ENCODE measurements around the gene MUC22.
"Not testable (repeated sequence)": the region's sequence is repeated elsewhere in the genome, so short reads cannot be mapped to it uniquely, and the experiment has no call there.

Gene MUC22

DNA sequence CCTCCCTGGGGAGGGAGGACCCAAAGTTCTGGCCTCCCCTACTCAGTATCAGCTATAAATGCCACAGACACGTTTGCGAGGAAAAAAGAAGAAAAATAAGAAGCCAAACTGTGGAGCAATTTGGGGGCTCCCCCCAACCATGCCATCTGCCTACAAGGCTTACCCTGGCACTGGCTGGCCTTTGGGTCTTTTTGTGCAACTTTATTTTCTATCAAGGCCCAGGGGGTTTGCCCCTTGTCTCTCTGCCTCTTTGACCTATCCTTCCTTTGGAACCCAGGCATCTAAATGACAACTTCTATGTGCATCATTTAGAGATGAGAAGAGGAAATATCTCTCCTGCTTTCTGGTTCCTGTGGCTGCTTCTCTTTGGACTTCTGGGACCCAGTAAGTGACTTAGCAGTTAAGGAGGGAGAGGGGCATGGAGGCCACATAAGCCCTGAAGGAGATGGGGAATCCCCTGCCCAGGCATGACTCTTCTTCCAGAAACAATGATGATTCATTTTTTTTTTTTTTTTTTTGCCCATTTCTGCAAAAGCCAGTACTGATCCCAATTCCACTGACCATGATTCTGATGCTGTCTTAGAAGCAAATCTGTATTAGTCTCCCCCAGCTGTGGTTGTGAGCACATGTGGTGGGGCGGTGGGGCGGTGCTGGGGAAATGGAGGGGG, at the start of gene MUC22:
MUC22 (plus strand) TSS at position 82 of the 668 bp plus-strand sequence; CDS start at position 315, 233 bp downstream.
- TF ChIP-seq, protein P1, sequence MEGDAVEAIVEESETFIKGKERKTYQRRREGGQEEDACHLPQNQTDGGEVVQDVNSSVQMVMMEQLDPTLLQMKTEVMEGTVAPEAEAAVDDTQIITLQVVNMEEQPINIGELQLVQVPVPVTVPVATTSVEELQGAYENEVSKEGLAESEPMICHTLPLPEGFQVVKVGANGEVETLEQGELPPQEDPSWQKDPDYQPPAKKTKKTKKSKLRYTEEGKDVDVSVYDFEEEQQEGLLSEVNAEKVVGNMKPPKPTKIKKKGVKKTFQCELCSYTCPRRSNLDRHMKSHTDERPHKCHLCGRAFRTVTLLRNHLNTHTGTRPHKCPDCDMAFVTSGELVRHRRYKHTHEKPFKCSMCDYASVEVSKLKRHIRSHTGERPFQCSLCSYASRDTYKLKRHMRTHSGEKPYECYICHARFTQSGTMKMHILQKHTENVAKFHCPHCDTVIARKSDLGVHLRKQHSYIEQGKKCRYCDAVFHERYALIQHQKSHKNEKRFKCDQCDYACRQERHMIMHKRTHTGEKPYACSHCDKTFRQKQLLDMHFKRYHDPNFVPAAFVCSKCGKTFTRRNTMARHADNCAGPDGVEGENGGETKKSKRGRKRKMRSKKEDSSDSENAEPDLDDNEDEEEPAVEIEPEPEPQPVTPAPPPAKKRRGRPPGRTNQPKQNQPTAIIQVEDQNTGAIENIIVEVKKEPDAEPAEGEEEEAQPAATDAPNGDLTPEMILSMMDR (IDR thresholded peaks at IDR 0.05; ENCODE audit: extremely low read depth, missing control alignments) = no peak
- DNase-seq (ENCODE audit: low spot score) = no peak

DNA sequence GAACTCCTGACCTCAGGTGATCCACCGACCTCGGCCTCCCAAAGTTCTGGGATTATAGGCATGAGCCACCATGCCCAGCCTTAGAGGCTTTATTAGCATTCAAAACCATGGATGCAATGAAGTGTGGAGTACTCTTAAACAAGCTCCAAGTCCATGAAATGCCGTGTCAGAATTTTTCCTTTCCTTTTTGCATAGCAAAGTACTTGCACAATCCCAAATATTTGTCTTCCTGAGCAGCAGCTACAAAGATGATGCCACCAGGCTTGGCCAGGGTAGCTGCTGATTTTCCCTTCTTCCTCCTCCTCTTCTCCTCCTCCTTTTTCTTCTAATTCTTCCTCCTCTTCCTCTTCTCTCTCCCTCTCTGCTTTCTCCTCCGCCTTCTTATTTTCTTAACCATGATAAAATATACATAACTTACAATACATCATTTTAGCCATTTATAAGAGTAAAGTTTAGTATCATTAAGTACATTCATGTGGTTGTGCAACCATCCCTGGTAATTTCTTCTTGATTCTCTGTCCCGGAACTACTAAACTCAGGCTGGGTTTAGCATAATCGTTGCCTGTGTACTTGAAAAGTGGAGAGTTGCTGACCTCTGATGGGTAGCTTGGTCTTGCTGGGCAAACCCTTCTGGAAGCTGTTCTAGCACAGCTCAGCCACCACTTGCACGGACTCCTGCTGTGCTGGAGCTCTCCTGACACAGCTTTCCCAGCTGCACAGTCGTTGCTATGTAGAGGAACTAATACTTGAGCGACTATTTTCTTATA, 49.2 kb upstream of the MUC22 start:
- TF ChIP-seq, protein P1 (IDR thresholded peaks at IDR 0.05; ENCODE audit: extremely low read depth, missing control alignments) = no peak
- DNase-seq (ENCODE audit: low spot score) = no peak

DNA sequence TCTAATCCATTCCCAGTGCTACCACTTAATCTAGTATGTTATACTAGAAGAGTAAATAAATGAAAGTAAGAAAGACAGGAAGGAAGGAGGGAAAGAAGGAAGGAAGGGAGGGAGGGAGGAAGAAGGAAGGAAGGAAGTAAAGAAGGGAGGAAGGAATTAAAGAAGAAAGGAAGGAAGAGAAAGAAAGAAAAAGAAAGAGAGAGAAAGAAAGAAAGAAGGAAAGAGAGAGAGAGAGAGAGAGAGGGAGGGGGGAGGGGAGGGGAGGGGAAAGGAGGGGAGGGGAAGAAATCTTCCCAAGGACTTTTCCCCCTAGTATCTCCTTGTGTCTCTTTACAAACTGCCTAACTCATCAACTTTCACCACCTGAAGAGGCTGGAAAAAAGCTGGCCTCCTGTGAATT, 47.6 kb upstream of the MUC22 start:
- TF ChIP-seq, protein P1 (IDR thresholded peaks at IDR 0.05; ENCODE audit: extremely low read depth, missing control alignments) = no peak
- DNase-seq (ENCODE audit: low spot score) = no peak

DNA sequence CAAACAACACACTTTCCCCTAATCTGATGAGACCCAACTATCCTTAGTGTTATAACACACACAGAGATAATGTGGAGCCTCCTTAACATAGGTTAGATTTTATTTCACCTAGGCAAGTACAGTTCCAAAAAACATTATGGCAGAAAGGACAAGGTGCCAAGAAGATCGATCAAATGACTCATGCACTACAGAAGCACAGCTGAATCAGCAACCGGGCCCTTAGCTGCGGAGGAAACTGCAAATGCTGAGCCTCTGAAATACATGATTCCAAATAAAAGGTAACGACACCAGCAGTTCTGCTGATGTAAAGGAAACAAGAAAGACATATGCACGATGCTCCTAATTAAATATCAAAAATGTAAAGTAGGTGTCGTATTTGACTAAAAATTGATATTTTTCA, 46.6 kb upstream of the MUC22 start:
- TF ChIP-seq, protein P1 (IDR thresholded peaks at IDR 0.05; ENCODE audit: extremely low read depth, missing control alignments) = no peak

DNA sequence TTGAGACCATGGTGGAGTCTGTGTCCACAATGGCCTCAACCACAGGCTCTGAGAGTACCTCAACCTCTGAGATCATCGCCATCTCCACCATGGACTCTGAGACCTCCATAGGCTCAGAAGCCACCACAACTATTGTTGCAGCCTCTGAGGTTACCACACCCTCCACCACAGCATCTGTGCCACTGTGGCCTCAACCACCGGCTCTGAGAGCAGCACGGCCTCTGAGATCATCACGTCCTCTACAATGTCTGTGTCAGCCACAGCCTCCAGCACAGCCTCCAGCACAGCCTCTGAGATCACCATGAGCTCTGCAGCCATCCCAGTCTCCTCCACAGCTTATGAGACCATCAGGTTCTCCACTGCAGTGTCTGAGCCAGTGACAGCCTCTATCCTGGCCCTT, 46.2 kb upstream of the MUC22 start:
- TF ChIP-seq, protein P1 (IDR thresholded peaks at IDR 0.05; ENCODE audit: extremely low read depth, missing control alignments) = no peak
- DNase-seq (ENCODE audit: low spot score) = no peak

More for the DNA sequence above, 46.6 kb upstream of the MUC22 start:
- no peak for DNase-seq (ENCODE audit: low spot score)

DNA sequence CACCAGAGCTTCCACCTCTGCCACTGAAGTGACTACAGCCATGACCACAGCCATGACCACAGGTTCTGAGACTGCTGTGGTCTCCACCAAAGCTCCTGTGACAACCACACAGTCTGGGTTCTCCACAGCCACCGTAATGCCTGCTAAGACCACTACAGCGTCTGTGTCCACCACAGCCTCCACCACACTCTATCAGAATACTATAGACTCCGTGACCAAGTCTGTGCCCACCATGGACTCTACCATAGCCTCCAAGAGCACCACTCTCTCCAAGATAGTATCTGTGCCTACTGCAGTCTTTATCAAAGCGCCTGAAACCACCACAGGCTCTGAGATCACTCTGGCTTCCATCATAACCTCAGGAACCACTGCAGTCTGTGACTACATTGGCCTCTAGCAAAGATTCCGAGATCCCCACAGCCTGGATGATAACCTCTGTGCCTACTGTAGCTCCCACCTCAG, 45.1 kb upstream of the MUC22 start:
- DNase-seq (ENCODE audit: low spot score) = no peak
- TF ChIP-seq, protein P1 (IDR thresholded peaks at IDR 0.05; ENCODE audit: extremely low read depth, missing control alignments) = no peak

DNA sequence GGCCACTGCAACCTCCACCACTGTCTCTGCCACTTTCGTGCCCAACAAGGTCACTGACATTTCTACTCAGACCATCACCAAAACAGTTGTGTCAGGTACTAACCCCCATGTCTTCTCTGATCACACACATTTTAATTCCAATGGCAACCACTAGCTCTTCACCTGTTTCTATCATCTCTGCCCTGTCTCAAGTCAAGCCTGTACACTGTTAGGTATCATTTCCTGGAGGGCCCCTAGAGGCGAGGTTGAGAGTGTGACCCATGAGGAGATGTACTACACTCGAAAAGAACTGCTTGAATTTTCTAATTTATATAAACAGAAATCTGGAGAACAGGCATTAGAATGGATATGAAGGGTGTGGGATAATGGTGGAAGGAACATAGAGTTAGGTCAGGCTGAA, 44.1 kb upstream of the MUC22 start:
- TF ChIP-seq, protein P1 (IDR thresholded peaks at IDR 0.05; ENCODE audit: extremely low read depth, missing control alignments) = no peak
- DNase-seq (ENCODE audit: low spot score) = no peak

DNA sequence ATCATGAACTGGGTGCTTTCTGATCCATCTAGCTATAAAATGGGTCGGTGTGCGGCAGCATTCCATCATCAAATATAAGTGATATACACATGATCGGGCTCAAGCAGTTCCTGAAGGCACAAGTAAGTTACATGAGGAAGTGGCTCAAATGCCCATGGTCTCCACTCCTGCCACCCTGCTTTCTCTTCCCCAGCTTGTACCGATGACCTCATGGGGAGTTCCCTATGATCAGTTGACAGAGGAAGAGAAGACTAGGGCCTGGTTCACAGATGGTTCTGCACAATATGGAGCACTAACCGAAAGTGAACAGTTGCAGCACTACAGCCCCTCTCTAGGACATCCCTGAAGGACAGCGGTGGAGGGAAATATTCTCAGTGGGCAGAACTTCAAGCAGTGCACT, 41.1 kb upstream of the MUC22 start:
- DNase-seq (ENCODE audit: low spot score) = not testable (repeated sequence)

Data from GM20000 (cell line).